ENCODE measurements around the gene TCP11X1. TPM values are rescaled to one million over a fixed set of nuclear protein-coding genes. Genes with fewer than 3 reads are reported as not detected.
"Not testable (repeated sequence)": the region's sequence is repeated elsewhere in the genome, so short reads cannot be mapped to it uniquely, and the experiment has no call there.

TCP11X1 gene
- not detected for total RNA-seq

DNA sequence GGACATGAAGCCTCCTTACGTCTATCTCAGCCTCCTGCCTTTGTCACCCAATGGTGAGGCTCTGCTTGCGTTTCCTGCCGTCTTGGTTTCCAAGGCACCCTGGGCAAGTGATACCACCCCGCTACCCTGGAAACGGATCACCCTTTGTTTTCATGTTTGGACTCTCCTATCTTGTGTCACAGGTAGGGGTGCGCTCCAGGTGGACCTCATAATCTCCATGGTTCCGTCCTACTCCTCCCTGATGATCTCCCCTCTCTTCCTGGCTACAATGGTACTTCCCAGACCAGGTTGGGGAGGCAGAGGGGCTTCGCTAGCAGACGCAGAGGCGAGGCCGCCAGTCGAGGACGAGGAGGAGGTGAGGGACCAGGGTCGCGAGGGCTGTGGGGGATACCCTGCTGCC, at the start of gene TCP11X1:
TCP11X1 (plus strand) TSS at position 316 of the 400 bp plus-strand sequence.
- DNase-seq; H3K4me3 Mint-ChIP-seq; H3K9me3 Mint-ChIP-seq; CTCF ChIA-PET; intact Hi-C loops (cut with micrococcal nuclease); H3K36me3 Mint-ChIP-seq; H3K27me3 Mint-ChIP-seq; H3K4me1 Mint-ChIP-seq (ENCODE audit: low read depth); H3K27ac Mint-ChIP-seq; POLR2A ChIA-PET: not testable (repeated sequence)

DNA sequence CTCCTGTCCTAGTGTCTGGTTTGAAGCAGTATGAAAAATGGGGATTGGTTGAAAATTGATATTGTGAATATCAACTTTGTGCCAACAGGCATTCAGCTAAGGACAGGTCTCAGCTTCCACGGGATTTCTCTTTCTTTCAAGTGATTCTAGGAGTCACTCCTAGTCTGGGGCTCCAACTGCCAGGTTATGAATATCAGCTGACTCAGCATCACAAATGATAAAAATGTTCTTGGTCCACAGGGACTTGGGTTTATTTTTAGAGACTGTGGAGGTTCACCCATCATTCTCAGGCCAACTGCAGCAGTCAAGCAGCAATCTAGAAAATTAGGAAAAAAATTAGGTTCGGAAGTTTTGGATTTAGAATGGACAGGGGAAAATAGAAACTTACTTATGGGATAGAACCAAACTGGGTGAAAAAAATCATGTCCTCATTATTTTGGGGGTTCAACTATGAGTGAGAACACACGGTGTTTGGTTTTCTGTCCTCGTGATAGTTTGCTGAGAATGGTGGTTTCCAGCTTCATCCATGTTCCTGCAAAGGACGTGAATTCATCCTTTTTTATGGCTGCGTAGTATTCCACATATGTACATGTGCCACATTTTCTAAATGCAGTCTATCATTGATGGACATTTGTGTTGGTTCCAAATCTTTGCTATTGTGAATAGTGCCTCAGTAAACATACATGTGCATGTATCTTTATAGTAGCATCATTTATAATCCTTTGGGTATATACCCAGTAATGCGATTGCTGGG, 29.0 kb upstream of the TCP11X1 start:
- Mint-ChIP-seq H3K4me3 (no peak overlapping the region), H3K36me3 (no peaks in the 10 kb centered on the region), H3K27ac (no peak overlapping the region), H3K4me1 (ENCODE audit: low read depth) (no peaks in the 10 kb centered on the region), H3K9me3 (no peaks in the 10 kb centered on the region), H3K27me3 (no peaks in the 10 kb centered on the region)
- intact Hi-C loops (cut with micrococcal nuclease) = no loop called here
- ChIA-PET CTCF (no interaction called here), POLR2A (no interaction called here)
- no peak for DNase-seq

DNA sequence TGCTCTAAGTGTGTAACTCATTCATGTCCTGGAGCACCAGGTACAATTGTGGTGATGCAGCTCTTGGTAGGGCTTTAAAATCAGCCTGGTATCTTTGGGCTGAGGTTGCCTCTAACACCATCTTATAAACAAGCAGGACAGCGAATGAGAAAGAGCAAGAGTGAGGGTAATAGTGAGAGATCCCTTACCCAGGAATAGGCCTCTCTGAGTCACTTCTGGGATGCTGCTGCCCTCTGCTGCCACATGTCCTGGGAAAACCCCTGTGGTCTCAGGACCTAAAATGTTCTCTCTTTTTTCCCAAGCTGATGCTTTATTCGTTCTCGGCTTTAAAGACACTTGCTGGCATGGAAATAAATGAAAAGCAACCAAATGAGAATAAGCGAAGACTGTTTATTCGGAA, 7.2 kb upstream of the TCP11X1 start:
- H3K36me3 Mint-ChIP-seq; H3K27me3 Mint-ChIP-seq; POLR2A ChIA-PET; H3K27ac Mint-ChIP-seq; CTCF ChIA-PET; H3K4me1 Mint-ChIP-seq (ENCODE audit: low read depth); H3K4me3 Mint-ChIP-seq; intact Hi-C loops (cut with micrococcal nuclease); H3K9me3 Mint-ChIP-seq; DNase-seq: not testable (repeated sequence)

DNA sequence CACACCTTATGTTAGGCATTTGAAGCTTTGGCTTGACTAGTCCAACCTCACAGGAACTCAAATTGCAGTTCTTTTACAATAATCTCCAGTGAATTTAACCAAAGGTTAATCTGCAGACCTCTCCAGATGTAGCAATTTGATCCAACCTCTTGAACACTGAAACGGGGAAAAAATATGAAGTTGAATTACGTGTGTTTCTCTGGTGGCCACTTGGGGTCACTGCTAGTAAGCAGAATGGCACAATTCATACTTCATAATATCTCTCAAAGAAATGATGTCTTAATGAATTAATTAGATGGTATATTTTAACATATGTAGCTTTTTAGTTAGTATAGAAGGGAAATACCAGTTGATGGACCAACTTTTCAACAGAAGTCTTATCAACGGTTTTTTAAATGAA, 1.4 kb downstream of the TCP11X1 start:
- POLR2A ChIA-PET; H3K9me3 Mint-ChIP-seq; H3K4me3 Mint-ChIP-seq; H3K4me1 Mint-ChIP-seq (ENCODE audit: low read depth); H3K27me3 Mint-ChIP-seq; H3K27ac Mint-ChIP-seq; DNase-seq; H3K36me3 Mint-ChIP-seq; intact Hi-C loops (cut with micrococcal nuclease); CTCF ChIA-PET: not testable (repeated sequence)

DNA sequence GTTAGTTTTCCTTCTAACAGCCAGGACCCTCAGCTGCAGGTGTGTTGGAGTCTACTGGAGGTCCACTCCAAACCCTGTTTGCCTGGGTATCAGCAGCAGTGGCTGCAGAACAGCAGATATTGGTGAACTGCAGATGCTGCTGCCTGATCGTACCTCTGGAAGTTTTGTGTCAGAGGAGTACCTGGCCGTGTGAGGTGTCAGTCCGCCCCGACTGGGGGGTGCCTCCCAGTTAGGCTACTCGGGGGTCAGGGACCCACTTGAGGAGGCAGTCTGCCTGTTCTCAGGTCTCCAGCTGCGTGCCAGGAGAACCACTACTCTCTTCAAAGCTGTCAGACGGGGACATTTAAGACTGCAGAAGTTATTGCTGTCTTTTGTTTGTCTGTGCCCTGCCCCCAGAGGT, 20.6 kb downstream of the TCP11X1 start:
- H3K27me3 Mint-ChIP-seq; intact Hi-C loops (cut with micrococcal nuclease); POLR2A ChIA-PET; H3K27ac Mint-ChIP-seq; H3K36me3 Mint-ChIP-seq; H3K4me3 Mint-ChIP-seq; H3K4me1 Mint-ChIP-seq (ENCODE audit: low read depth); DNase-seq; H3K9me3 Mint-ChIP-seq; CTCF ChIA-PET: not testable (repeated sequence)

DNA sequence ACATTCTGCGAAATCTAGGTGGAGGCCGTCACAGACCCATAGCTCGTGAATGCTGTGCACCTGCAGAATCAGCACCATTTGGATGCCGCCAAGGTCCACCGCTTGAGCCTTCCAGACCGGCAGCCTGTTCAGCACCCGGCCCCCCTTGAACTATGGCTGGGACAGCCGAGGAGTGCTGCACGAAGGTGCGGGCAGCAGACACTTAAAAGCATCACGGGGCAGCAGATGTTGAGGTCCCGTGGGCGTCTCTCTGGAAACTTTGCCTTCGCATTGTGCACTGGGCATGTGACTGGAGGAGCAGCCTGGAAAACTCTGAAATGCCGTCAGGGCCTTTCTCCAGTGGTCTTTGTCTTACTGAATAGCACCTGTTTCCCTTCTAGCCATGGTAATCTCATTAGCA, 25.2 kb downstream of the TCP11X1 start:
- H3K9me3 Mint-ChIP-seq; DNase-seq; H3K4me1 Mint-ChIP-seq (ENCODE audit: low read depth); CTCF ChIA-PET; H3K36me3 Mint-ChIP-seq; H3K27ac Mint-ChIP-seq; H3K4me3 Mint-ChIP-seq; intact Hi-C loops (cut with micrococcal nuclease); POLR2A ChIA-PET; H3K27me3 Mint-ChIP-seq: not testable (repeated sequence)

DNA sequence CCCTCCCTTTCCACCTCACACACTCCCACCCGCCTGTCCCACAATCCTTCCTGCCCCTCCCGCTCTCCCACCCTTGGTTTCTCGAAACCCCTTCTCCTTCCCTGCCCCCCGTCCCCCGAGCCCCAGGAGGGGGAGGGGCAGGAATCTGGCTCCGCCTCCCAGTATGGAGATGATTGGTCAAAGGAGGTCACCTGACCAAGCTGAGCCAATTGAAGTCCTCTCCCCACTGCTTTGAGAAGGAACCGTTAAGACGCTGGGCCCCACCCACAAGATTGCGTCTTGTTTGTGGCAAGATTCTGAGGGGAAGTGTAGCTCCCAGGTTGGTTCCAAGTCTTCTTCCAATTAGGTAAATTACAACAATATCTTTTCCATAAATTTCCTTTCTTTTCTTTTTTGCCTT, 31.8 kb downstream of the TCP11X1 start, which contains the start of gene NXF2:
NXF2 (plus strand) TSS at position 275 of the 400 bp plus-strand sequence. CDS start 59,912 bp downstream, outside the sequence.
- intact Hi-C loops (cut with micrococcal nuclease); DNase-seq; H3K4me3 Mint-ChIP-seq; H3K36me3 Mint-ChIP-seq; H3K27me3 Mint-ChIP-seq; POLR2A ChIA-PET; H3K9me3 Mint-ChIP-seq; H3K27ac Mint-ChIP-seq; H3K4me1 Mint-ChIP-seq (ENCODE audit: low read depth); CTCF ChIA-PET: not testable (repeated sequence)

DNA sequence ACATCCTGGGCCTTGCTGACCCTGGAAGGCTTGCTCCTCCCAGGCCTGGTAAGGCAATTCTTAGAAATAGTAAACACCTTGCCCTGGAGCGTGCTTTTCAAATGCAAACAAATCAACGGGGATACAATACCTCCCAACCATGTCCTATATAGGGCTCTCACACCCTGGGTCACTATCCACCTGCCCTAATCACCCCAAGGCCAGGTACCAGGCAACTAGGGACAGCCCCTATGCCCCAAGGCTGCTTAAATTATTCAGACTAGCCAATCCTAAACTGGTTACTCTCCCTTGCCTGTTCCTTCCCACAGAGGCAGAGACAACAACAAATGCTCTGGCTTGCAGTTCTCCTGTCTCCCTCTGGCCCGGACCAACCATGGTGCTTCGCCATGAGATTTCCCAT, 57.1 kb downstream of the TCP11X1 start:
- H3K27ac Mint-ChIP-seq; POLR2A ChIA-PET; H3K9me3 Mint-ChIP-seq; H3K4me1 Mint-ChIP-seq (ENCODE audit: low read depth); H3K27me3 Mint-ChIP-seq; DNase-seq; H3K36me3 Mint-ChIP-seq; CTCF ChIA-PET; H3K4me3 Mint-ChIP-seq; intact Hi-C loops (cut with micrococcal nuclease): not testable (repeated sequence)

Other genes with a start within 250 kb of the TCP11X1 start
- under 1 TPM; 0.40 to 0.51 TPM for gene TCEAL2, start 89.6 kb upstream of the TCP11X1 start, total RNA-seq
- not detected for gene TCEAL6, start 72.8 kb upstream of the TCP11X1 start, total RNA-seq
- 1 to 10 TPM; 7.0 to 8.4 TPM for gene BEX5, start 59.3 kb upstream of the TCP11X1 start, total RNA-seq
- gene NXF2, start 31.9 kb downstream of the TCP11X1 start, total RNA-seq = not detected
- not detected for gene NXF2B, start 224.7 kb downstream of the TCP11X1 start, total RNA-seq

Data from activated CD4-positive, alpha-beta memory T cell treated with anti-CD3 and anti-CD28 coated beads for 36 hours (primary cell).